ENCODE results near the gene SLC7A6. TPM values are rescaled to one million over a fixed set of nuclear protein-coding genes. Genes with fewer than 3 reads are reported as not detected.
A peak's percentile ranks its signal among the peaks of the same experiment; 100 is the strongest.

Gene SLC7A6
- total and polyA plus RNA-seq, 2 of the 13 experiments (the other 11 are each of a cell fraction or from before 2014, with no cell fraction given): 35.8 to 70.8 TPM

- no peak for TF ChIP-seq ZUFSP (CRISPR knock-in tag; IDR thresholded peaks at IDR 0.05; ENCODE audit: borderline replicate concordance)
- peak; percentile 90 for TF ChIP-seq GFI1 (CRISPR knock-in tag; IDR thresholded peaks at IDR 0.05; ENCODE audit: borderline replicate concordance)
- TF ChIP-seq KDM1A (CRISPR knock-in tag; IDR thresholded peaks at IDR 0.05): no peak
- no peak for TF ChIP-seq DPF2 (CRISPR knock-in tag; IDR thresholded peaks at IDR 0.05; ENCODE audit: borderline replicate concordance, low read depth)
- peak; percentile 96 for TF ChIP-seq AKAP8 (CRISPR knock-in tag; IDR thresholded peaks at IDR 0.05)
- peak; percentile 35 for TF ChIP-seq ZNF12 (CRISPR knock-in tag; IDR thresholded peaks at IDR 0.05)
- TF ChIP-seq ZNF710 (CRISPR knock-in tag; IDR thresholded peaks at IDR 0.05; ENCODE audit: borderline replicate concordance): no peak; the same call in 1 of the 2 replicates
- peak; percentile 62 for TF ChIP-seq FOXK1 (CRISPR knock-in tag; IDR thresholded peaks at IDR 0.05; ENCODE audit: borderline replicate concordance, low read depth)
- TF ChIP-seq KDM4B (CRISPR knock-in tag; IDR thresholded peaks at IDR 0.05): peak; percentile 61; the same call in 1 of the 2 replicates
- TF ChIP-seq ZNF121 (CRISPR knock-in tag; IDR thresholded peaks at IDR 0.05): no peak; the same call in 1 of the 2 replicates
- TF ChIP-seq NPAS2 (CRISPR knock-in tag; IDR thresholded peaks at IDR 0.05; ENCODE audit: borderline replicate concordance): no peak
- TF ChIP-seq ZFP36L2 (CRISPR knock-in tag; IDR thresholded peaks at IDR 0.05): peak; percentile 9
- peak; percentile 95 for TF ChIP-seq ZNF609 (CRISPR knock-in tag; IDR thresholded peaks at IDR 0.05; ENCODE audit: borderline replicate concordance)
- TF ChIP-seq ZNF770 (CRISPR knock-in tag; IDR thresholded peaks at IDR 0.05): no peak; the same call in 1 of the 2 replicates
- TF ChIP-seq ZNF605 (CRISPR knock-in tag; IDR thresholded peaks at IDR 0.05): peak; percentile 95
- 0 out of 2 replicates have a peak, but pooled peaks have one; percentile 1 for TF ChIP-seq ZNF558 (CRISPR knock-in tag; IDR thresholded peaks at IDR 0.05; ENCODE audit: borderline replicate concordance)
Observed at GRCh38 chr16:68237243-68238028, 26.9 kb upstream of the SLC7A6 start (continued).
